IMR-90 (cell line): Measurements from ENCODE around the gene DDX6. TPM values are rescaled to one million over a fixed set of nuclear protein-coding genes. Genes with fewer than 3 reads are reported as not detected.
"Not testable (repeated sequence)": the region's sequence is repeated elsewhere in the genome, so short reads cannot be mapped to it uniquely, and the experiment has no call there.

Experiments
- ATAC-seq: fragments of 200-7000 bp; cut with Tn5 transposase; 2 replicates; pipeline ENCODE4 v1.9.1; 2020; ENCODE audit warnings: low read depth, mild to moderate bottlenecking, moderate library complexity
- BruUV-seq: library from RNA; stranded (reverse); fragments of 400-500 nt; replicated peaks from 2 replicates; lab custom pipeline; 2021; lab: Mats Ljungman, UMichigan
- CTCF ChIA-PET: fragments of 300-600 bp; formaldehyde crosslinking; extraction: SDS; loops from one replicate; lab custom pipeline; 2021; ENCODE audit warnings: antibody characterized with exemption; lab: Yijun Ruan, JAX
- POLR2A ChIA-PET: fragments of 300-600 bp; sonication (Branson Sonifier 250); formaldehyde crosslinking; loops from one replicate; lab custom pipeline; 2022; ENCODE audit warnings: antibody characterized with exemption; ENCODE audit not compliant: unreplicated experiment; lab: Charles Lee
- DNase-seq: peaks from one replicate; pipeline ENCODE4 v3.0.0; 2013
- H2AFZ ChIP-seq: replicated peaks from 2 replicates; pipeline ENCODE3; 2013; ENCODE audit warnings: low read length, mild to moderate bottlenecking; ENCODE audit not compliant: poor library complexity
- H2AK5ac ChIP-seq: 2 replicates; pipeline ENCODE4 v1.6.1; 2013; ENCODE audit warnings: low read depth, low read length, inconsistent platforms
- H2AK9ac ChIP-seq: replicated peaks from 2 replicates; pipeline ENCODE3; 2013; ENCODE audit warnings: mild to moderate bottlenecking, low read depth, low read length, moderate library complexity; ENCODE audit not compliant: poor library complexity
- H2BK120ac ChIP-seq: 2 replicates; pipeline ENCODE4 v1.6.1; 2013; ENCODE audit warnings: low read depth, low read length, inconsistent platforms
- H2BK15ac ChIP-seq: 3 replicates; pipeline ENCODE4 v1.6.1; 2013; ENCODE audit warnings: low read depth, low read length, inconsistent platforms
- H2BK20ac ChIP-seq: 2 replicates; pipeline ENCODE4 v1.6.1; 2013; ENCODE audit warnings: low read depth, mild to moderate bottlenecking, inconsistent platforms, low read length, moderate library complexity
- H2BK5ac ChIP-seq: 2 replicates; pipeline ENCODE4 v1.6.1; 2013; ENCODE audit warnings: mild to moderate bottlenecking, low read depth, low read length, inconsistent platforms; ENCODE audit not compliant: poor library complexity, severe bottlenecking
- H3K14ac ChIP-seq: replicated peaks from 2 replicates; pipeline ENCODE4 v1.6.1; 2013; ENCODE audit warnings: low read depth, low read length, inconsistent platforms
- H3K18ac ChIP-seq: 2 replicates; pipeline ENCODE4 v1.6.1; 2013; ENCODE audit warnings: low read depth, low read length, control low read depth
- H3K23ac ChIP-seq: 2 replicates; pipeline ENCODE4 v1.6.1; 2013; ENCODE audit warnings: low read depth, low read length, inconsistent platforms
- H3K27ac ChIP-seq: 2 replicates; pipeline ENCODE4 v1.5.1; 2013; ENCODE audit warnings: mild to moderate bottlenecking, control low read depth, low read length; ENCODE audit not compliant: insufficient read depth
- H3K27me3 ChIP-seq: 2 replicates; pipeline ENCODE4 v1.6.1; 2013; ENCODE audit warnings: low read length; ENCODE audit not compliant: control insufficient read depth, insufficient read depth
- H3K36me3 ChIP-seq: 2 replicates; pipeline ENCODE4 v1.6.1; 2013; ENCODE audit warnings: low read length, mixed read lengths; ENCODE audit not compliant: control insufficient read depth, insufficient read depth
- H3K4ac ChIP-seq: 2 replicates; pipeline ENCODE4 v1.6.1; 2013; ENCODE audit warnings: low read depth, low read length, inconsistent platforms
- H3K4me1 ChIP-seq: 2 replicates; pipeline ENCODE4 v1.6.1; 2013; ENCODE audit warnings: low read length, mixed read lengths; ENCODE audit not compliant: control insufficient read depth, insufficient read depth
- H3K4me2 ChIP-seq: 2 replicates; pipeline ENCODE4 v1.6.1; 2013; ENCODE audit warnings: low read depth, mild to moderate bottlenecking, control low read depth, low read length, moderate library complexity
- H3K4me3 ChIP-seq: 2 replicates; pipeline ENCODE4 v1.5.1; 2013; ENCODE audit warnings: low read depth, mild to moderate bottlenecking, control low read depth, low read length, moderate library complexity; ENCODE audit not compliant: insufficient read depth
- H3K56ac ChIP-seq: 2 replicates; pipeline ENCODE4 v1.6.1; 2013; ENCODE audit warnings: low read length, inconsistent platforms; ENCODE audit not compliant: insufficient read depth; ENCODE audit errors: extremely low read depth
- H3K79me1 ChIP-seq, 2 experiments: 2 replicates each; pipeline ENCODE4 v1.6.1; 2013; ENCODE audit warnings: low read length in 2 of 2, inconsistent platforms in 1 of 2, low read depth in 1 of 2
- H3K9ac ChIP-seq: 2 replicates; pipeline ENCODE4 v1.6.1; 2013; ENCODE audit warnings: low read depth, low read length, control low read depth
- H3K9me1 ChIP-seq: 2 replicates; pipeline ENCODE4 v1.6.1; 2013; ENCODE audit warnings: low read length, inconsistent platforms; ENCODE audit not compliant: insufficient read depth
- H3K9me3 ChIP-seq: 2 replicates; pipeline ENCODE4 v1.6.1; 2013; ENCODE audit warnings: low read length; ENCODE audit not compliant: control insufficient read depth, insufficient read depth
- H4K20me1 ChIP-seq: 2 replicates; pipeline ENCODE4 v1.6.1; 2013; ENCODE audit warnings: low read length, inconsistent platforms; ENCODE audit not compliant: insufficient read depth
- H4K5ac ChIP-seq: 2 replicates; pipeline ENCODE4 v1.6.1; 2013; ENCODE audit warnings: mild to moderate bottlenecking, low read depth, low read length, control low read depth
- H4K8ac ChIP-seq, 2 experiments: 2 replicates each; pipeline ENCODE4 v1.6.1; 2013; ENCODE audit warnings: low read depth in 2 of 2, low read length in 2 of 2, control low read depth in 1 of 2, inconsistent platforms in 1 of 2
- H4K91ac ChIP-seq: 2 replicates; pipeline ENCODE4 v1.6.1; 2013; ENCODE audit warnings: low read depth, low read length, inconsistent platforms; ENCODE audit not compliant: insufficient read depth
- CEBPB ChIP-seq: IDR thresholded peaks from 2 replicates; pipeline ENCODE4 v1.6.1; 2012; ENCODE audit warnings: low read depth, low read length, improper control_type of control experiment
- CTCF ChIP-seq: conservative IDR thresholded peaks from 2 replicates; pipeline ENCODE4 v1.5.1; 2012; ENCODE audit warnings: mild to moderate bottlenecking, low read depth, low read length, improper control_type of control experiment
- ELK1 ChIP-seq: fragments of 150-350 bp; IDR thresholded peaks from 2 replicates; pipeline ENCODE4 v1.6.1; 2016; ENCODE audit warnings: low read depth, mild to moderate bottlenecking, low read length, moderate library complexity, borderline replicate concordance
- MAZ ChIP-seq: IDR thresholded peaks from 2 replicates; pipeline ENCODE4 v1.6.1; 2012; ENCODE audit warnings: low read depth, mild to moderate bottlenecking, low read length, improper control_type of control experiment, moderate library complexity, borderline replicate concordance
- RCOR1 ChIP-seq: IDR thresholded peaks from 2 replicates; pipeline ENCODE4 v1.6.1; 2012; ENCODE audit warnings: mild to moderate bottlenecking, low read length, improper control_type of control experiment; ENCODE audit not compliant: insufficient replicate concordance
- SMC3 ChIP-seq: fragments of 150-350 bp; IDR thresholded peaks from 2 replicates; pipeline ENCODE4 v1.6.1; 2016; ENCODE audit warnings: low read depth, mild to moderate bottlenecking, antibody characterized with exemption, low read length, moderate library complexity
- WGBS, 2 experiments: methylation state at CpG; one replicate each; pipeline versions ENCODE4 v1.1.5 to v1.1.7; 2013; ENCODE audit warnings: missing lambda C conversion rate in 2 of 2; ENCODE audit not compliant: insufficient read length in 1 of 2; ENCODE audit errors: extremely low coverage in 2 of 2; 5-methylcytosine and 5-hydroxymethylcytosine counted together
- dilution Hi-C: fragments of 300-500 bp; cut with HindIII; formaldehyde crosslinking; loops from one replicate; pipeline ENCODE4 v1.14.3; 2018; ENCODE audit warnings: low sequenced_read_pairs; ENCODE audit not compliant: unreplicated experiment
- in situ Hi-C: fragments of 300-500 bp; cut with MboI; formaldehyde crosslinking; loops from 3 replicates; pipeline ENCODE4 v1.14.3; 2019; ENCODE audit warnings: low sequenced_read_pairs, inconsistent platforms, mixed read lengths
- intact Hi-C: fragments of 100-400 bp; cut with micrococcal nuclease; formaldehyde crosslinking; loops from 2 replicates; pipeline ENCODE4 v1.10.0; 2022
- polyA plus RNA-seq, 3 experiments: library from polyadenylated mRNA; depleted of rRNA; stranded (reverse); fragments of >200 nt; gene quantifications; 2 replicates each; pipeline ENCODE4 v1.2.3, GENCODE V29; 2012; ENCODE audit warnings: low replicate concordance in 1 of 3
- total RNA-seq: library from RNA; depleted of rRNA; stranded (reverse); fragments of >200 nt; gene quantifications from 2 replicates; pipeline ENCODE4 v1.2.3, GENCODE V29; 2012

Gene DDX6
- total and polyA plus RNA-seq, 2 of the 4 experiments (the other 2 are of a cell fraction), result 19.2 to 197 TPM

- Histone ChIP-seq H3K56ac (no peak overlapping the region), H3K14ac (no peak overlapping the region), H3K9me1 (no peaks in the 10 kb centered on the region), H3K36me3 (no peaks in the 10 kb centered on the region), H2BK5ac (no peak overlapping the region), H3K4me1 (no peaks in the 10 kb centered on the region), H2BK15ac (no peak overlapping the region), H2AFZ (no peak overlapping the region), H3K4ac (no peak overlapping the region), H3K18ac (no peak overlapping the region), H3K9me3 (no peaks in the 10 kb centered on the region), H4K5ac (no peak overlapping the region), H3K27me3 (peaks cover 5% of the 10 kb centered on the region), H3K9ac (no peak overlapping the region), H3K23ac (no peak overlapping the region), H2BK20ac (no peak overlapping the region), H4K8ac (no peak overlapping the region), H2AK9ac (no peak overlapping the region), H3K4me2 (no peak overlapping the region), H3K79me1 (no peaks in the 10 kb centered on the region), H3K27ac (no peak overlapping the region), H2BK120ac (no peak overlapping the region), H4K20me1 (no peaks in the 10 kb centered on the region), H3K4me3 (no peak overlapping the region), H4K91ac (no peak overlapping the region), H2AK5ac (no peak overlapping the region)
- ChIA-PET CTCF (no interaction called here), POLR2A (no interaction called here)
- DNase-seq, result no peak
- BruUV-seq, result no TSS peak
- in situ Hi-C loops, result no loop called here
- dilution Hi-C loops, result no loop called here
- WGBS, 2 experiments, result no CpG with 5 or more reads among the region's 4 CpGs
- ATAC-seq, result no peak
- no peak for TF ChIP-seq CEBPB
- TF ChIP-seq ELK1, result no peak
- TF ChIP-seq MAZ, result no peak
- no peak for TF ChIP-seq RCOR1
- TF ChIP-seq CTCF, result no peak
- TF ChIP-seq SMC3, result no peak
- intact Hi-C loops, result no loop called here
Measured at GRCh38 chr11:118734031-118734430, 56.9 kb downstream of the DDX6 start.

GRCh38 chr11:118729753-118730152, 61.2 kb downstream of the DDX6 start:
- H3K9ac ChIP-seq, H3K27me3 ChIP-seq, H3K4ac ChIP-seq, H3K9me1 ChIP-seq, H3K23ac ChIP-seq, H3K4me1 ChIP-seq, H3K14ac ChIP-seq, H3K27ac ChIP-seq, dilution Hi-C loops, BruUV-seq, H3K4me3 ChIP-seq, H3K4me2 ChIP-seq, H2BK120ac ChIP-seq, ATAC-seq, H4K5ac ChIP-seq, in situ Hi-C loops, H3K79me1 ChIP-seq, intact Hi-C loops, H3K9me3 ChIP-seq, H2BK15ac ChIP-seq, POLR2A ChIA-PET, H4K91ac ChIP-seq, CTCF ChIA-PET, H2AK9ac ChIP-seq, H2AFZ ChIP-seq, H2AK5ac ChIP-seq, H2BK5ac ChIP-seq, H3K56ac ChIP-seq, H2BK20ac ChIP-seq, DNase-seq, H4K8ac ChIP-seq, H4K20me1 ChIP-seq, H3K18ac ChIP-seq, H3K36me3 ChIP-seq: not testable (repeated sequence)
- WGBS, 2 experiments, result no CpG with 5 or more reads among the region's 6 CpGs
